ENCODE results near the gene RPRD1A.

DNA sequence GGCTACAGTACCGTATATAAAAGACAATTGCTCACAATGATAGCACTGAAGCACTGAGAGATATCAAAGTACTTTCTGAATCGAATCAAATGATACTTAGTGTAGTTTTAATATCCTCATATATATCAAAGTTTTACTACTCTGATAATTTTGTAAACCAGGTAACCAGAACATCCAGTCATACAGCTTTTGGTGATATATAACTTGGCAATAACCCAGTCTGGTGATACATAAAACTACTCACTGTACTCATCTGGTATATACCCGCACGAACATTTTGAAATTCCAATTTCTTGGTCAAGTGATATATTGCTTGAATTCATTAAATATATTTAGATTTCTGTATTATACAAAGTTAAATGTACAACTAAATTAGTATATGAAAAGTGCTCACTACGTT, 41.2 kb upstream of the RPRD1A start:
- no peak for TF ChIP-seq CTCF (IDR thresholded peaks at IDR 0.05)
- no peak for TF ChIP-seq POLR2A (IDR thresholded peaks at IDR 0.05)

Measured in testis (tissue), 2 donors.